GM18858 (cell line): ENCODE results near the gene GCH1.

Experiments
- ATAC-seq: cut with Tn5 transposase; IDR thresholded peaks from one replicate; pipeline ENCODE4 v1.9.1; 2021; ENCODE audit not compliant: unreplicated experiment

The GCH1 gene

DNA sequence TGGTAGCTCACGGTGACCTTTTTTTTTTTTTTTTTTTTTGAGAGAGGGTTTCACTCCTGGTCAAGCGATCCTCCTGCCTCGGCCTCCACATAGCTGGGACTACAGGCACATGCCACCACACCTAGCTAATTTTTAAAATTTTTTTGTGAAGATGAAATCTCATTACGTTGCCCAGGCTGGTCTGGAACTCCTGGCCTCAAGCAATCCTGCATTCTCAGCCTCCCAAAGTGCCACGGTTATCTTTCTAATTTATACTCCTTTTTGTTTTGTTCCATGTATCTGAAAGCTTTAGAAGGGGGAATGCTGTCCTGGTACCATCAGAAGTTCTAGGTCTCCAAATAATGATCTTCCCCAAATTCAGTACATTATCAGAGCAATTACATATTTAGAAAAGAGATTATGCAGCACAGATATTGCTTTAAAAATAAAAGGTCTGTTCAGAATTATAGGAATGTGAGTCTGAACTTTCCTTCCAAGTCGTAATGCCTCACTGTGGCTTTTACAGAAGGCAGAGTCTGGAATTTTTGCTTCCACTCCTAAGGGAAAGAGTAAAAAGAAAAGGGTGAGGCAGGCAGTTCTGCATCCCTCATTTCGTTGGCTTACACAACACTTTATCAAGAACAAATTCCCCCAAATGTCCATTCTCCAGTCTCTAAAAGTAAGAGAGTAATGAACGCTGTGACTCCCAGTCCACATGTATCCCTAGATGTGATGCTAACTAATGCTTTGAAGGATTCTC lies 73.0 kb downstream of the GCH1 start:
- no peak for ATAC-seq

- no peak for ATAC-seq
These were observed 74.6 kb downstream of the GCH1 start for GRCh38 chr14:54828037-54828436.

DNA sequence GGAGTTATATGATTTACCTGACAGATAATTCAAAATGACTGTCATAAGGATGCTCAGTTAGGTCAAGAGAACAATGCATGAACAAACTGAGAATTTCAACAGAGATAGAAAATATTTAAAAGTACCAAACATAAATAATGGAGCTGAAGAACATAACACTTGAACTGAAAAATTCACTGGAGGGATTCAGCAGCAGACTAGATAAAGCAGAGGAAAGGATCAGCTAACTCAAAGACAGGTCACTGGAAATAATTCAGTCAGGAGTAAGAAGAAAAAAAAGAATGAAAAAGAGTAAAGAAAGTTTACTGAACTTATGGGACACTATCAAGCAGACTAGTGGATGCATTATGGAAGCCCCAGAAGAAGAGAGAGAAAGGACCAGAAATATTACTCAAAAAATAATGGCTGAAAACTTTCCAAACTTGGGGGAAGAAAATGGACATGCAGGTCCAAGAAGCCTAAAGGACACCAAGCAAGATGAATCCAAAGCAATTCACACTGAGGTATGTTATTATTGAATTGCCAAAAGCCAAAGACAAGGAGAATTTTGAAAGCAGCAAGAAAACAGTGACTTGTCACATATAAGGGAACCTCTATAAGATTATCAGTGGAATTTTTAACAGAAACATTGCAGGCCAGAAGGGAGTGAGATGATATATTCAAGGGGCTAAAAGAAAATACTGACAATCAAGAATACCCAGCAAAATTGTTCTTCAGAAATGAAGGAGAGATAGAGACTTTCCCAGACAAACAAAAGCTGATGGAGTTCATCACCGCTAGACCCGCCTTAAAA lies 78.7 kb downstream of the GCH1 start:
- no peak for ATAC-seq

DNA sequence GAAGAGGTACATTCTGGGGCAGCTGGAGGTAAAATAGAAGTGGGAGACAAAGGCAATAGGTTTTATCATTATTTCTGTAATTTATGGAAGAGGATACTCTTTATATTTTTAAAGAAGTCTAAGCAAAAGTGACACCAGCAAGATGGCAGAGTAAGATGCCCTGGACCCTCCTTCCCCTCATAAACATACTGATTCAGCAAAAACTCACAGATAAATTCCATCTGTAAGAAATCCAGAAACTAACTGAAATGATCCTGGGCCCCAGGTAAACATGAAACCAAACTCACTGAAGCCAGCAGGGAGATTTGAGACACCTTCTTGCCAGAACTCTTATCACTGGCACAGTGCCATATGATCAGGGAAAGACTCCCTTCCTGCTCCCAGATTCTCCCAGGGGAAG lies 79.9 kb downstream of the GCH1 start:
- ATAC-seq, result no peak

DNA sequence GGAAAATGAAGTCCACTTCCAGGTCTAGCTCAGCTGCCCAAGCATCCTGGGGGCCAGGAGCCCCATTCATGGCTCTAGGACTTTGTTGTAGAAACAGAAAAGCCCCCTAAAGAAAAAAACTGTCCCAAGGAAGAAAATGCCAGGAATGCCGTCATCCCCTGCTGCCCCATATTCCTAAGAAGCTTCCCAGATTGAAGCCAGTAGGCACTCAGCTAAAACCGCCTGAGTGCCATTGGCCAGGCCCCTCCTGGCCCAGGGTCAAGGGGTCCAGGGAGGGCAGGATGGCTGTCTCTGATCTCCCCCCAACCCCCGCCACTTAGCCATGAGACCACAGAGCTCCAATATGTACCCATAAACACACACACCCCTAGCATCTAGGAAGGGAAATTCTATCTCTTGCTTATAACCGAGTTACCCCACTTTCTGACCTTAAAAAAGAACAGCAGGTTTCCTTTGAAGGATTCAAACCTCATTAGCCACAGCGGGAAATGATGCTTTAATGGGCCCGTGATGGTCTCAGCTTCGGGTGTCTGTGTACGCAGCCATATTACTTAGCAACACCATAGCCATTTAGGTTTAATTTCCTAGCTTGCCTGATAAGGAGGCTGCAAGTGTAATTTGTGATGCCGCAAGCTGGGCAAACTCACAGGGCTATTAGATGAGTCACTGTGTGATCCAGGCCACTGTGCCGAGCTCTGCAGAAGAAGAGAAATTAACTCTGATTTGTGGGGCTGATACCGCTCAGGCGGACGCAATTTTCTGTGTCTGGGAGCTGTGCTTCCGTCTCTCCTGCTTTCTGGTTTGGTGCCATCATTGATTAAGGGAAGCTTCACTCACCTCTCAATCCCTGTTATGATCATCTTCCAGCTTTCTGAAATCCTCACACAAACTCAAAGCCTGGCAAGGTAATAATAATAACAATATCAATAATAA lies 84.2 kb downstream of the GCH1 start:
- ATAC-seq, result no peak

- no peak for ATAC-seq
These were observed 85.1 kb downstream of the GCH1 start for GRCh38 chr14:54817506-54817905.

DNA sequence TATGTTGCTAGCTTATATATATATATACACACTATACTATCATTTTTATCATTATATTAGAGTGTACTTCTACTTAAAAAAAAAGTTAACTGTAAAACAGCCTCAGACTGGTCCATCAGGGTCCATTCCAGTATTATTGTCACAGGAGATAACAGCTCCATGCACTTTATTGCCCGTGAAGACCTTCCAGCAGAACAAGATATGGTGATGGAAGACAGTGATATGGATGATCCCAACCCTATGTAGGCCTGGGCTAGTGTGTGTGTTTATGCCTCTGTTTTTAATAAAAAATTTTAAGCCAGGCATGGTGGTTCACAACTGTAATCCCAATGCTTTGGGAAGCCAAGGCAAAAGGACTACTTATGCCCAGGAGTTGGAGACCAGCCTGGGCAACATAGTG lies 86.2 kb downstream of the GCH1 start:
- no peak for ATAC-seq

DNA sequence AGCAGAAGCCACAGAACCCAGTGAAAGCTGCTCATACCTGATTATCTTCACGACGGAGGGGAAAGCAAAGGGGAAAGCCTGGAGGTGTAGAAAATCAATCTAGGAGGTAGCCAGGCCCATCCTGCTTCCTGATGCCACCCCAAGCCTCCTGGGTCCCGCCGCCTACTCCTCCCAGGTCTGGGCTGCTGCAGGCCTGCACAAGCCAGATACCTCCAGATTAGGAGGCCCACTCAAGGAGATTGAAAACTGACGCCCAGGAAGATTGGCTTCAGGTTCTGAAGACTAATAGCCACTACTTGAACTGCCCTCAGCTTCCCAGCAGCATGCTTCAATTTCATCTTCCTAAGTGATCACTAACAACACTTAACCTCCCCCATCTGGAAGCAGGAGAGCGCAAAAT lies 87.1 kb downstream of the GCH1 start:
- no peak for ATAC-seq

GRCh38 chr14:54815016-54815415 lies 87.6 kb downstream of the GCH1 start:
- no peak for ATAC-seq

DNA sequence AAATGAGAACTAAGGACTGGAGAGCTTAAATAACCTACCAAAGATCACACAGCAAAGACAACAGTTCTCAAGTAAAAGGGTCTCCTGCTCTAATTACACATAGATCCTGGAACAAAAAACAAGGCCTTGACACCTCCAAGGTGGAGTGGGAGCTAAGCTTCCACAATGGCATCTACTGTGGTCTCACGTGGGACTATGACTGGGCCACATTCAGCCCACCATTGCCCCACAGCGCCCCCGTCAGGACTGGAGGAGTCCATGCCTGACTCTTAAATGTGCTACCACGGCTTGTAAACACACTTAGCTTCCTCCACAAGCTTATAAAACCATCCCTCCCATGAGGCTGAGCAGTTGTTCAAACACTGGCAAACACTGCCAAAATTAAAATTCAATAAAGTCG lies 88.5 kb downstream of the GCH1 start:
- no peak for ATAC-seq

DNA sequence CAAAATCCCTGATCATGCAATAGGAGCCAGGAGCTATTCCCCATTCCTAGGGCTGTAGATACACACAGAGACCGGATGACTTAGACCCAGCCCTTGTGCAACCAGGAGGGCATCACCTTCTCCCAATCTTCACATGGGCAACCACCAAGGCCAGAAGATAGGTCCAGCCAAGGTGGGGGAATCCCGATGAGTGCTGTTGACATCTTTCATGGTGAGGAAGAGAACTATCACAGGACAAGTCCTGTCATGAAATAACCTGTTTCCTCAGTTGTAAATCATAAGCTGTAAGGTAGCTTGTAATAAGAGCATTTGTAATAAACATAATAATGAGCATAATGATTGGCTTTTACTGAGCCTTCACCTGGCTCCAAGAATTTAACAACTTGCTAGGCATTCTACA lies 89.5 kb downstream of the GCH1 start:
- ATAC-seq, result no peak

DNA sequence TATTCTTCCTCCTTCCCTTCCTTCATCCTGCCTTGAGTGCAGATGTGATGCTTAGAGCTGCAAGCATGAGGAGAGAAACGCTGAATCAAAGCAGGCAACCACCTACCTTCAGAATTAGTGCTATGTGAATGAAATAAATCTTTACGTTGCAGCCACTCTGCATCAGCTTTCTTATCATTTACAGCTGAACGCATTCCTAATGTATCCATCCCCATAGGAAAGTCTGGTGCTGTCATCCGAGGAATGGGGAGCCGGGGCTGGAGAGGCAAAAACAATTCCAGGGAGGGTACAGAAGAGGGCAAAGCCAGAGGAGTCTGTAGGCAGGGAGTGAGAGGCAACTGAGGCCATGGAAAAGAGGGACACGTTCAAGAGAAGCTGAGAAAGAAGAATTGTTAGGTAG lies 90.0 kb downstream of the GCH1 start:
- ATAC-seq, result no peak

DNA sequence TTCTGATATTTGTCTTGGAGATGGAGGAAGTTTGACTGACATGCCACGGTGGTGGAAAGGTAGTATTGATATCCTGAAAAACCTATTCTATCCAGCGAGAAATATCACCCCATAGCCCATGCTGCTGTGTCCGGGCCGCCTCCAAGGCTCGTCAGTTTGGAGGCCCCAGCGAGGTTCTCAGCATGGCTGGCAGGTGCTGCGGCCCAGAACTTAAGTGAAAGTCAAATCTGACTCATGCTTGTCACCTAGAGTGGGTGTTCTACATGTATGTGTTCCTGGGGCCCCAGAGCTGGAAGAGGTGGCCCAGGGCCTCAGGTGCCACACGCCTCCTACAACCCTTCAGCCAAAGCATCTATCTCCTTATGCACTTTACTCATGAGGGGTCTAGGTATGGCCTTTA lies 92.9 kb downstream of the GCH1 start:
- ATAC-seq, result no peak

DNA sequence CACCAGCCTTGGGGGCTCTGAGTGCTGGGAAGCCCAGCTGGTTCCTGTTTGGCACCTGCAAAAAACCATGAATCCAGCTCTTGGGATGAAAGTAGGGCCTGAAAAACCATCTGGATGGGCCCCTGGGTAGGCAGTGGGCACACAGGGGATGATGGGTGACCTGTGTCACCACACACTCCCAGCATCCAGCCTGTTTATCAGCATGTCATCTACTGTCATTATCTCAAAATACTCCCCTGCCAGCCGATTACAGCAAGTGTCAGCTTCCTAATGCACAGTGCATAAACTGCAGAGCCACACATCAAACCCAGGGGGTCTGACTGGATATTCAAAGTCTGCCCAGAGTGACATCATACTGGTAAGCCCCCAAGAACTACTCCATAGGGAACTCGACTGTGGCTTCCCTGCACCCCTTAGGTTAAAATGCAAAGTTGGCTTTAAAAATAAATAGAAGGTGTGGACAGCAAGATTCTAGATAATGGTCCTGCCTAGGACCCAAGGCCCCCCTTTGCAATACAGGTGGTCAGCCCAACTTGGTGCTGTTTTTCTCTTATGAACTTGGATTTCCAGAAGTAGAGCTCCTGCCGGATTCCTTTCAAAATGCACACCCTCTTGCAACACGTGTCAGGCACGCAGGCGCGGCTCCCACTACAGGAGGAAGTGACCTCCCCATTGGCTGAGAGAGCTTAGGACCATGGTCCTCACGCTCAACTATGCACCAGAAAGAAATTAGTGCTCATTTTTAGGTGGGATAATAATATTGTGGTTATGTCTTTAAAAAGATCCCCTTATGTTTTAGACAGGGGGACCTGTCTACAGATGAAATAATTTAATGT lies 94.1 kb downstream of the GCH1 start:
- no peak for ATAC-seq

GRCh38 chr14:54807881-54808280 lies 94.7 kb downstream of the GCH1 start:
- no peak for ATAC-seq

- ATAC-seq, result no peak
These were observed 95.2 kb downstream of the GCH1 start for GRCh38 chr14:54807428-54807827.

GRCh38 chr14:54806616-54807015 lies 96.0 kb downstream of the GCH1 start:
- no peak for ATAC-seq

- peak; percentile 66 for ATAC-seq
These were observed 96.9 kb downstream of the GCH1 start for GRCh38 chr14:54805445-54806322.

DNA sequence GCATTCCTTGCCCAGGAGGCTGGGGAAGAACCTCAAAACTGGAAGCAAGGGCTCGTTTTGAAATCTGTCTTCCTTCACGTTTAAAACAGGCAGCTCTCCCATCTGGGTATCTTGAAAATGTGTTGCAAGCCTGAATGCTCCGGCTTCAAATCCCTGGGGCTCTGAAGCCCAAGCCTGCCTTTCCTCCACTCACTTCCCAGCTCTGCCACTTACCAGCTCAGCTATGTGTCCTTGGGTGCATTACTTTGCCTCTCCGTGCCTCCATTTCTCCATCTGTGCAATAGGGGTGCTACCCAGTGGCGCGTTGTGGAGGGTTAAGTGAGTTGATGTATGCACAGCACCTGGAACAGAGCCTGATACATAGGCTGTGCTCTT lies 97.6 kb downstream of the GCH1 start:
- ATAC-seq, result no peak
